ENCODE data around the gene TRHDE. TPM values are rescaled to one million over a fixed set of nuclear protein-coding genes. Genes with fewer than 3 reads are reported as not detected.

Gene TRHDE
- 1.9 TPM for total RNA-seq (2021; ENCODE audit: unreplicated experiment)
- polyA plus RNA-seq (2012; ENCODE audit: insufficient read length): 0.58 TPM
- percentile 31 among the genes with signal in this experiment for Bru-seq, nascent RNA
- BruChase-seq, experiment 1, labeled RNA remaining after a 2-hour chase: percentile 25 among the genes with signal in this experiment
- percentile 24 among the genes with signal in this experiment for BruChase-seq, experiment 2, labeled RNA remaining after a 6-hour chase
- long read RNA-seq, full-length matches to known transcripts: 1 of 1 reads
- long read RNA-seq, partial matches to known transcripts: 0 of 1 reads
- long read RNA-seq, other reads (novel, unspliced or antisense): 0 of 1 reads

GRCh38 chr12:72272091-72272661 is at the start of gene TRHDE:
TRHDE (plus strand) TSS chr12:72272370; CDS start chr12:72272644, 274 bp downstream.
- H3K4me3 ChIP-seq (ENCODE audit: low read depth in 2 of 2, low read length in 2 of 2): peak within 1 kb of the TSS; percentile 49 to 52
- peaks cover 58% of the 10 kb centered on the region for H3K27me3 ChIP-seq (ENCODE audit: control insufficient read depth, insufficient read depth, low read length)
- BruUV-seq (replicated peaks): no TSS peak
- no peak for DNase-seq (ENCODE audit: low read depth, low spot score)
- intact Hi-C loops (cut with micrococcal nuclease; ENCODE audit: unreplicated experiment) (no loop called here), in situ Hi-C loops (cut with HindIII; ENCODE audit: low pct_unique_long_range_greater_than_20kb, low sequenced_read_pairs) (no loop called here)
- H3K36me3 ChIP-seq (ENCODE audit: control insufficient read depth, insufficient read depth, low read length): no peaks in the 10 kb centered on the region
- ChIA-PET CTCF (interaction anchor here (0.7 kb wide), 1 partner anchor 1189 kb away, joined by 5 read pairs; no protein-coding TSS in a partner anchor), POLR2A (no interaction called here)
- H3K4me1 ChIP-seq (ENCODE audit: control insufficient read depth, insufficient read depth, low read length): peaks cover 10% of the 10 kb centered on the region
- ATAC-seq: peak; percentile 58
- H3K27ac ChIP-seq (ENCODE audit: low read length): no peak within 1 kb of the TSS
- TF ChIP-seq POLR2AphosphoS5 (IDR thresholded peaks at IDR 0.05; ENCODE audit: low read depth, low read length) (no peak), CTCF (IDR thresholded peaks at IDR 0.05) (no peak)
- no peaks in the 10 kb centered on the region for H3K9me3 ChIP-seq (ENCODE audit: control insufficient read depth, insufficient read depth, low read depth, low read length)

- POLR2A ChIA-PET: no interaction called here
- ATAC-seq (no peak), DNase-seq (ENCODE audit: low read depth, low spot score) (no peak)
- no peaks in the 10 kb centered on the region for H3K9me3 ChIP-seq (ENCODE audit: control insufficient read depth, insufficient read depth, low read depth, low read length)
- intact Hi-C loops (cut with micrococcal nuclease; ENCODE audit: unreplicated experiment): no loop called here
- H3K27me3 ChIP-seq (ENCODE audit: control insufficient read depth, insufficient read depth, low read length): no peaks in the 10 kb centered on the region
- H3K36me3 ChIP-seq (ENCODE audit: control insufficient read depth, insufficient read depth, low read length): no peaks in the 10 kb centered on the region
- CTCF ChIA-PET: no interaction called here
- H3K27ac ChIP-seq (ENCODE audit: low read length): no peak overlapping the region
- no TSS peak for BruUV-seq (replicated peaks)
- no peak overlapping the region for H3K4me3 ChIP-seq (ENCODE audit: low read depth in 2 of 2, low read length in 2 of 2)
- H3K4me1 ChIP-seq (ENCODE audit: control insufficient read depth, insufficient read depth, low read length): no peaks in the 10 kb centered on the region
- in situ Hi-C loops (cut with HindIII; ENCODE audit: low pct_unique_long_range_greater_than_20kb, low sequenced_read_pairs): no loop called here
- TF ChIP-seq TCF7L2 (IDR thresholded peaks at IDR 0.05; ENCODE audit: low read depth, low read length) (no peak), CTCF (IDR thresholded peaks at IDR 0.05) (no peak), SIN3A (IDR thresholded peaks at IDR 0.05; ENCODE audit: borderline replicate concordance, insufficient read depth, low read depth, low read length) (no peak), POLR2AphosphoS5 (IDR thresholded peaks at IDR 0.05; ENCODE audit: low read depth, low read length) (no peak), REST (IDR thresholded peaks at IDR 0.05; ENCODE audit: insufficient read depth in 1 of 2, low read depth in 2 of 2, low read length in 1 of 2) (no peak)
These were observed 45.7 kb upstream of the TRHDE start for GRCh38 chr12:72226510-72226909.

All from Panc1 (cell line).